Heart left ventricle (tissue), 16 donors: Measurements from ENCODE around the gene GXYLT2. TPM values are rescaled to one million over a fixed set of nuclear protein-coding genes. Genes with fewer than 3 reads are reported as not detected.
A peak's percentile ranks its signal among the peaks of the same experiment; 100 is the strongest.

Experiments
- ATAC-seq, 4 donors: fragments of 200-7000 bp; cut with Tn5 transposase; one replicate each; pipeline ENCODE4 v1.9.1; 2020 to 2022; ENCODE audit warnings: moderate library complexity in 4 of 4, mild to moderate bottlenecking in 3 of 4, moderate number of reproducible peaks in 1 of 4
- DNase-seq, 5 donors: peaks; one replicate each; pipeline ENCODE4 v3.0.0-alpha.2; 2020
- H3K27ac ChIP-seq, 12 donors: fragments of 200-600 bp; sonication (generic) in 4 of 12; one replicate each; pipeline versions ENCODE4 v1.5.0 to v1.8.0; 2016 to 2022; ENCODE audit warnings: mild to moderate bottlenecking in 2 of 12
- H3K27me3 ChIP-seq, 9 donors: fragments of 200-600 bp; sonication (generic) in 2 of 9; one replicate each; pipeline versions ENCODE4 v1.5.1 to v1.8.0; 2016 to 2022; ENCODE audit warnings: mild to moderate bottlenecking in 3 of 9
- H3K36me3 ChIP-seq, 9 donors: fragments of 200-600 bp; sonication (generic) in 2 of 9; one replicate each; pipeline versions ENCODE4 v1.5.0 to v1.8.0; 2018 to 2022; ENCODE audit warnings: mild to moderate bottlenecking in 2 of 9
- H3K4me1 ChIP-seq, 12 donors: fragments of 200-600 bp; sonication (generic) in 4 of 12; one replicate each; pipeline versions ENCODE4 v1.5.0 to v1.8.0; 2016 to 2022; ENCODE audit warnings: mild to moderate bottlenecking in 3 of 12
- H3K4me3 ChIP-seq, 12 donors: fragments of 200-600 bp; sonication (generic) in 4 of 12; one replicate each; pipeline versions ENCODE4 v1.5.0 to v1.8.0; 2017 to 2022; ENCODE audit warnings: mild to moderate bottlenecking in 9 of 12, moderate library complexity in 4 of 12
- H3K9me3 ChIP-seq, 12 donors: fragments of 200-600 bp; sonication (generic) in 4 of 12; one replicate each; pipeline versions ENCODE4 v1.5.0 to v1.8.0; 2016 to 2022; ENCODE audit warnings: mild to moderate bottlenecking in 1 of 12
- POLR2A ChIP-seq, 2 donors: fragments of 450-650 bp; IDR thresholded peaks; one replicate each; pipeline ENCODE4 v1.6.1; 2017; ENCODE audit warnings: antibody characterized with exemption in 2 of 2, mild to moderate bottlenecking in 2 of 2, moderate library complexity in 2 of 2
- WGBS, 4 donors: extraction: QIAGEN DNeasy Blood & Tissue Kit in 2 of 4; methylation state at CpG; one replicate each; pipeline versions ENCODE4 v1.1.5 to v1.1.7; 2013 to 2018; 5-methylcytosine and 5-hydroxymethylcytosine counted together
- intact Hi-C, 10 donors: fragments of 100-400 bp; cut with DNase I; formaldehyde crosslinking; loops; one replicate each; pipeline versions ENCODE4 v1.11.1 to v1.14.2; 2022
- polyA plus RNA-seq, 2 donors: library from polyadenylated mRNA; stranded (reverse); fragments of 200-250 nt; gene quantifications; one replicate each; pipeline ENCODE4 v1.2.3, GENCODE V29; 2013
- total RNA-seq, 9 donors: library from RNA; depleted of rRNA in 2 of 9; stranded (reverse); fragments of >200 nt in 2 of 9; fragmentation: NEBNext Ultra II Directional in 3 of 9; extraction: Animal tissue kit (Norgen Biotek cat#: 25700) in 3 of 9; gene quantifications; one replicate each; pipeline versions ENCODE4 v1.1.0 to v1.2.4, GENCODE V29; 2016 to 2023
- TF ChIP-seq, protein P1 (sequence below), 12 donors: fragments of 200-600 bp; sonication (generic) in 4 of 12; IDR thresholded peaks; one replicate each; pipeline versions ENCODE4 v1.5.0 to v1.8.0; 2018 to 2022; ENCODE audit warnings: antibody characterized with exemption in 12 of 12, mild to moderate bottlenecking in 5 of 12
- donor health status: ischemic (EF 13 %, LVEDD 7.1; RV severe dilation, severe dysfunction).
- donor health status: healthy with polysubstance abuse.
- donor health status: DM: no; HTN: yes; CAD: no.
- donor health status: DM: no; HTN: no; CAD: no.
- donor health status: ischemic (EF 25% LVEDD 6.9; RV normal size, moderate dysfunction).
- donor health status: ischemic (EF 25% LVEDD 5.7; RV mildly dilated, moderate dysfunction).
- donor health status: healthy.
- donor health status: DM: yes; HTN: yes; CAD: no.
- donor health status: ischemic (EF 35%, LVEDD 5.7; RV mildly dilated, moderate dysfunction).
- donor health status: nonischemic (EF 11% LVEDD 7.7; RV severe dilation, severe dysfunction).
- donor health status: DM: yes; HTN: yes; CAD: no.
- donor health status: PGD.
- donor health status: ischemic (EF 29% LVEDD 5.4; RV normal size, mild dysfunction).
- donor health status: nonischemic (EF 23%, LVEDD 6.1; RV moderate dilation, normal function).

The GXYLT2 gene
- total and polyA plus RNA-seq, 11 donors: 3.4 to 35.2 (median 15.0) TPM

DNA sequence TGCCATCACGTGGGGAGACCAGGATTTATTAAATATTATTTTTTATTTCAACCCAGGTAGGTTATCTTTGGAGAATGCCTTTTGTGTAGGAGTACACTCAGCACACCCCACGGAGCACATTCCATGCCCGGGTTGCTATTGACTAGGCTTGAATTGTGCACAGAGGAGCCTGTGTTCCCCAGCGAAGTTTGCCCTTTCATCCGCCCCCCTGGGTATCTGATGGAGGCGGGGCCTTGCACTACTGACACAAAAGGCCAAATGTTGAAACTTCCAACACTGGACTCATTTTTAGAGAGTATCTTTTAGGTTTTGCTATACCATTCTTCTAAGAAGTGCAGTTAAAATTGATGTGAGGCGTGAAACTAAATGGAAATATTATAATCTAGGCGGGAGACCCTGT, 69.5 kb downstream of the GXYLT2 start:
- peaks cover 0 to 47% (median 14%) of the 10 kb centered on the region in 12 donors for H3K4me1 ChIP-seq
- peaks cover 0 to 17% (median 0%) of the 10 kb centered on the region in 9 donors for H3K36me3 ChIP-seq
- intact Hi-C loops: loop anchor here in 1 of 10 donors (5.0 kb wide), 1 partner anchor 105 kb away; the partner anchor contains the start of gene EBLN2

DNA sequence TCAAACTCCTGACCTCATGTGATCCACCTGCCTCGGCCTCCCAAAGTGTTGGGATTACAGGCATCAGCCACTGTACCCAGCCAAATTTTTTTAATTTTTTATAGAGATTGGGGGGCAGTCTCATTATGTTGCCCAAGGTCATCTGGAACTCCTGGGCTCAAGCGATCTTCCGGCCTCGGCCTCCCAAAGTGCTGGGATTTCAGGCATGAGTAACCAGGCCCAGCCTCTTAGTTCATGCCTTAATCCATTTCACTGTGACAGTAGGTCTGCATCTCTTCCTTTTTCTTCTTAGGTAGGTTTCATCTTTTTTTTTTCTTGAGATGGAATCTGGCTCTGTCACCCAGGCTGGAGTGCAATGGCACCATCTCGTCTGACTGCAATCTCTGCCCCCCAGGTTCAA, 71.5 kb downstream of the GXYLT2 start:
- TF ChIP-seq POLR2A (IDR thresholded peaks at IDR 0.05): no peak
- TF ChIP-seq, protein P1, sequence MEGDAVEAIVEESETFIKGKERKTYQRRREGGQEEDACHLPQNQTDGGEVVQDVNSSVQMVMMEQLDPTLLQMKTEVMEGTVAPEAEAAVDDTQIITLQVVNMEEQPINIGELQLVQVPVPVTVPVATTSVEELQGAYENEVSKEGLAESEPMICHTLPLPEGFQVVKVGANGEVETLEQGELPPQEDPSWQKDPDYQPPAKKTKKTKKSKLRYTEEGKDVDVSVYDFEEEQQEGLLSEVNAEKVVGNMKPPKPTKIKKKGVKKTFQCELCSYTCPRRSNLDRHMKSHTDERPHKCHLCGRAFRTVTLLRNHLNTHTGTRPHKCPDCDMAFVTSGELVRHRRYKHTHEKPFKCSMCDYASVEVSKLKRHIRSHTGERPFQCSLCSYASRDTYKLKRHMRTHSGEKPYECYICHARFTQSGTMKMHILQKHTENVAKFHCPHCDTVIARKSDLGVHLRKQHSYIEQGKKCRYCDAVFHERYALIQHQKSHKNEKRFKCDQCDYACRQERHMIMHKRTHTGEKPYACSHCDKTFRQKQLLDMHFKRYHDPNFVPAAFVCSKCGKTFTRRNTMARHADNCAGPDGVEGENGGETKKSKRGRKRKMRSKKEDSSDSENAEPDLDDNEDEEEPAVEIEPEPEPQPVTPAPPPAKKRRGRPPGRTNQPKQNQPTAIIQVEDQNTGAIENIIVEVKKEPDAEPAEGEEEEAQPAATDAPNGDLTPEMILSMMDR (IDR thresholded peaks at IDR 0.05): no peak
- Histone ChIP-seq H3K36me3 (peaks cover 0 to 17% (median 0%) of the 10 kb centered on the region in 9 donors), H3K4me1 (peaks cover 0 to 51% (median 15%) of the 10 kb centered on the region in 12 donors), H3K4me3 (no peak overlapping the region), H3K27ac (peak overlapping the region in 8 of 12 donors; percentile 75 to 92 (median 84)), H3K27me3 (no peaks in the 10 kb centered on the region), H3K9me3 (no peaks in the 10 kb centered on the region)
- 88 to 92% (median 90%) methylated on average over 5 of the region's 5 CpGs for WGBS, 4 donors
- intact Hi-C loops: loop anchor here in 1 of 10 donors (5.0 kb wide), 1 partner anchor 103 kb away; the partner anchor contains the start of gene EBLN2
- no peak for DNase-seq
- ATAC-seq: no peak

More for the DNA sequence above, 69.5 kb downstream of the GXYLT2 start:
- no peaks in the 10 kb centered on the region for H3K9me3 ChIP-seq
- no peaks in the 10 kb centered on the region for H3K27me3 ChIP-seq
- TF ChIP-seq, protein P1 (IDR thresholded peaks at IDR 0.05): no peak
- no peak for TF ChIP-seq POLR2A (IDR thresholded peaks at IDR 0.05)
- peak overlapping the region in 10 of 12 donors; percentile 2 to 86 (median 41) for H3K27ac ChIP-seq
- peak; percentile 24 to 59 (median 32) for ATAC-seq
- no peak overlapping the region for H3K4me3 ChIP-seq
- 59 to 65% (median 60%) methylated on average over 8 of the region's 8 CpGs for whole genome bisulfite sequencing, 4 donors
- DNase-seq: peak in 1 of 5 donors; percentile 32

DNA sequence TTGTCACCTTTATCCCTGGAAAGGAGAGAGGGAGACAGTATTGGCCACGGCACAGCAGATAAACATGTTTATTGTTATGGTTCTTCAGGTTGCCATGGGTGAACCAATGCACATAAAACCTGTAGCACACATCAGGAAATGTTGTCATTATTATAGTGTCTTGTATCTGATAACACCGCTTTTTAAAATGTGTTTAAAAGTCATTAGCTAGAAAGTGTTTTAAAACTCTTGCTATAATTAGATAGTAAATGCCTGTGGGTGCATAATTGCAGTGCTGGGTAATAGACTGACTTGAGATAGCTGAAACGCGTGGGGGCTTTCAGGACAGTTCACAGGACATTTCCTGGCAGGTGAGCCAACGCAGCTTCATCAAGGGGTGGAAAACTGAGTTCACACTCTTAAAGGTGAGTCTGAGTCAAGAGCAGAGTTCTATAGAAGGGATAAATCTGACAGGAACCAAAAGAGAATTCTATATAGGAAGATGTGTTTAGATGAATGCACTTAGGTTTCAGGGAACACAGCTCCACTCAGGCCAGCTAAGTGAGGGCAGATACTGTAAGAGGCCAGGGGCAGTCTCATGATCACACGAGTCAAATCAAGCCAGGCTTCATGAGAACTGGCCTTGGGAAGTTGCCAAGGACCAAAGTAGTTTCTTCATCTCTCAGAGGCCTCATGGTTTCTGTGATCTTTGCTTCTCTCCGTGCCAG, 73.1 kb downstream of the GXYLT2 start:
- peak overlapping the region; percentile 60 to 92 (median 84) for H3K27ac ChIP-seq
- peaks cover 0 to 53% (median 15%) of the 10 kb centered on the region in 12 donors for H3K4me1 ChIP-seq
- ATAC-seq: peak; percentile 83 to 92 (median 88)
- intact Hi-C loops: loop anchor here in 3 of 10 donors (2.0 to 5.0 kb wide), 2 partner anchors 36 kb away; partner anchors contain the start of gene PPP4R2 (in 3 of the 3)
- H3K36me3 ChIP-seq: peaks cover 0 to 13% (median 0%) of the 10 kb centered on the region in 9 donors
- no peak for TF ChIP-seq POLR2A (IDR thresholded peaks at IDR 0.05)
- TF ChIP-seq, protein P1 (IDR thresholded peaks at IDR 0.05): no peak
- H3K27me3 ChIP-seq: no peaks in the 10 kb centered on the region
- H3K4me3 ChIP-seq: no peak overlapping the region
- peak in 4 of 5 donors; percentile 62 to 80 (median 72) for DNase-seq
- no peaks in the 10 kb centered on the region for H3K9me3 ChIP-seq
- 30 to 33% (median 31%) methylated on average over 7 of the region's 7 CpGs for WGBS, 4 donors

DNA sequence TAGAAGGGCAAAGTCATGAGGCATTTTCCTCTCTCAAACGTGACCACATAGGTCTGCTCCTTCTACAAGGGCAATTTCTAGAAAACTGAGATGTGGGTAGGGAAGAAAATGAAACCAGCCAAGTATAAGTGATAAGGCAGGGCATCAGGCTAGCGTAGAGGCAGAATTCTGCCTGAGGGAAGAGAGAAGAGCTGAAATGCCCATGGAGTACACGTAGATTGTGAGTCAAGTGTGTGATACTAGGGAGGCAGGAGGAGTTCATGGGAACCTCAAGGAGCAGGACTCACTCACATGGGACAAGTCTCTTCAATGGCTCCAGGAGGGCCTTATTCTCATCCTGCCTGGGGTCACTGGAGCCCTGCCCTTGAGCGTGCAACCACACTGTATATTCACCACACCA, 73.9 kb downstream of the GXYLT2 start:
- H3K9me3 ChIP-seq: no peaks in the 10 kb centered on the region
- ATAC-seq (peak in 3 of 4 donors; percentile 5 to 25 (median 14)), DNase-seq (no peak)
- H3K4me1 ChIP-seq: peaks cover 0 to 53% (median 15%) of the 10 kb centered on the region in 12 donors
- no peak for TF ChIP-seq POLR2A (IDR thresholded peaks at IDR 0.05)
- TF ChIP-seq, protein P1 (IDR thresholded peaks at IDR 0.05): no peak
- 45 to 76% (median 57%) methylated on average over 4 of the region's 4 CpGs for WGBS, 4 donors
- intact Hi-C loops: loop anchor here in 3 of 10 donors (2.0 to 5.0 kb wide), 2 partner anchors 35 to 36 kb away; partner anchors contain the start of gene PPP4R2 (in 3 of the 3)
- H3K27me3 ChIP-seq: no peaks in the 10 kb centered on the region
- peak overlapping the region; percentile 60 to 92 (median 84) for H3K27ac ChIP-seq
- H3K36me3 ChIP-seq: peaks cover 0 to 13% (median 0%) of the 10 kb centered on the region in 9 donors
- no peak overlapping the region for H3K4me3 ChIP-seq
